GM23338 (cell line): ENCODE results near the gene TSEN2. TPM values are rescaled to one million over a fixed set of nuclear protein-coding genes. Genes with fewer than 3 reads are reported as not detected.

Experiments
- ATAC-seq: fragments of 200-7000 bp; cut with Tn5 transposase; 3 replicates; pipeline ENCODE4 v1.9.1; 2020
- DNase-seq: peaks from one replicate; pipeline ENCODE4 v3.0.0-alpha.2; 2015; ENCODE audit warnings: low spot score
- H2AFZ ChIP-seq: fragments of 200-600 bp; sonication (generic); 2 replicates; pipeline ENCODE4 v1.8.0; 2016; ENCODE audit warnings: antibody characterized with exemption, mild to moderate bottlenecking, moderate library complexity
- H3F3A ChIP-seq: fragments of 200-600 bp; sonication (generic); replicated peaks from 2 replicates; pipeline ENCODE4 v1.8.0; 2017; ENCODE audit warnings: antibody characterized with exemption, mixed run types, low read depth
- H3K27ac ChIP-seq: fragments of 200-600 bp; sonication (generic); 2 replicates; pipeline ENCODE4 v1.6.1; 2016; ENCODE audit warnings: low read depth
- H3K27me3 ChIP-seq: fragments of 200-600 bp; sonication (generic); 2 replicates; pipeline ENCODE4 v1.8.0; 2016; ENCODE audit warnings: mild to moderate bottlenecking, mixed run types, moderate library complexity; ENCODE audit not compliant: insufficient read depth
- H3K36me3 ChIP-seq: fragments of 200-600 bp; sonication (generic); 2 replicates; pipeline ENCODE4 v1.8.0; 2016; ENCODE audit warnings: mild to moderate bottlenecking; ENCODE audit not compliant: insufficient read depth
- H3K4me1 ChIP-seq: fragments of 200-600 bp; sonication (generic); 2 replicates; pipeline ENCODE4 v1.8.0; 2016; ENCODE audit warnings: mild to moderate bottlenecking, moderate library complexity; ENCODE audit not compliant: insufficient read depth
- H3K4me2 ChIP-seq: fragments of 200-600 bp; sonication (generic); 2 replicates; pipeline ENCODE4 v1.7.1; 2017; ENCODE audit warnings: mixed run types
- H3K4me3 ChIP-seq: fragments of 200-600 bp; sonication (generic); 2 replicates; pipeline ENCODE4 v1.6.1; 2016; ENCODE audit warnings: mixed run types
- H3K79me2 ChIP-seq: fragments of 200-600 bp; sonication (generic); replicated peaks from 2 replicates; pipeline ENCODE4 v1.8.0; 2017; ENCODE audit warnings: mild to moderate bottlenecking; ENCODE audit not compliant: insufficient read depth
- H3K9me2 ChIP-seq: fragments of 200-600 bp; sonication (generic); 2 replicates; pipeline ENCODE4 v1.8.0; 2017; ENCODE audit not compliant: insufficient read depth
- H4K20me1 ChIP-seq: fragments of 200-600 bp; sonication (generic); replicated peaks from 2 replicates; pipeline ENCODE4 v1.8.0; 2017; ENCODE audit warnings: mild to moderate bottlenecking; ENCODE audit not compliant: insufficient read depth
- H3K27ac Mint-ChIP-seq: 2 replicates; pipeline ENCODE4 v1.8.0; 2020; ENCODE audit warnings: inconsistent platforms, mild to moderate bottlenecking, moderate library complexity, mixed read lengths
- H3K27me3 Mint-ChIP-seq: 3 replicates; pipeline ENCODE4 v1.8.0; 2022; ENCODE audit warnings: low read depth, mild to moderate bottlenecking, moderate library complexity, mixed read lengths, inconsistent platforms; ENCODE audit not compliant: insufficient read depth, poor library complexity
- H3K36me3 Mint-ChIP-seq: 3 replicates; pipeline ENCODE4 v1.8.0; 2021; ENCODE audit warnings: low read depth, mild to moderate bottlenecking, inconsistent platforms, moderate library complexity, mixed read lengths
- H3K4me1 Mint-ChIP-seq: 3 replicates; pipeline ENCODE4 v1.8.0; 2020; ENCODE audit warnings: mild to moderate bottlenecking, inconsistent platforms, mixed read lengths
- H3K4me3 Mint-ChIP-seq: 3 replicates; pipeline ENCODE4 v1.8.0; 2021; ENCODE audit warnings: moderate library complexity, mild to moderate bottlenecking, inconsistent platforms, mixed read lengths
- H3K9me3 Mint-ChIP-seq: 3 replicates; pipeline ENCODE4 v1.8.0; 2020; ENCODE audit warnings: moderate library complexity, mild to moderate bottlenecking, inconsistent platforms, mixed read lengths
- CREB1 ChIP-seq: fragments of 250-450 bp; sonication (Bioruptor Pico); IDR thresholded peaks from 2 replicates; pipeline ENCODE4 v1.5.0; 2020; ENCODE audit warnings: low read depth, mild to moderate bottlenecking, moderate library complexity
- CTCF ChIP-seq, 2 experiments: fragments of 200-600 bp in 1 of 2; sonication (generic) in 1 of 2; conservative IDR thresholded peaks; 2 replicates each; pipeline versions ENCODE4 v1.5.1 to v1.6.1; 2016 to 2017; ENCODE audit warnings: antibody characterized with exemption in 2 of 2, low read depth in 2 of 2, mild to moderate bottlenecking in 2 of 2, moderate library complexity in 1 of 2
- ETS1 ChIP-seq: IDR thresholded peaks from 2 replicates; pipeline ENCODE4 v1.6.1; 2016; ENCODE audit warnings: antibody characterized with exemption
- EZH2 ChIP-seq: fragments of 200-600 bp; sonication (generic); IDR thresholded peaks from one replicate; pipeline ENCODE4 v1.8.0; 2017; ENCODE audit warnings: antibody characterized with exemption, mild to moderate bottlenecking, low read depth; ENCODE audit not compliant: unreplicated experiment
- EZH2phosphoT487 ChIP-seq: fragments of 200-600 bp; sonication (generic); IDR thresholded peaks from one replicate; pipeline ENCODE4 v1.8.1; 2018; ENCODE audit warnings: antibody characterized with exemption; ENCODE audit not compliant: unreplicated experiment
- JUNB ChIP-seq: IDR thresholded peaks from one replicate; pipeline ENCODE4 v1.6.1; 2016; ENCODE audit warnings: antibody characterized with exemption; ENCODE audit not compliant: unreplicated experiment
- NANOG ChIP-seq: IDR thresholded peaks from 2 replicates; pipeline ENCODE4 v1.6.1; 2016; ENCODE audit warnings: antibody characterized with exemption, borderline replicate concordance
- POLR2AphosphoS5 ChIP-seq: IDR thresholded peaks from 2 replicates; pipeline ENCODE4 v1.6.1; 2016; ENCODE audit warnings: antibody characterized with exemption, low read depth
- REST ChIP-seq: IDR thresholded peaks from one replicate; pipeline ENCODE4 v1.6.1; 2018; ENCODE audit warnings: antibody characterized with exemption; ENCODE audit not compliant: unreplicated experiment
- STAT1 ChIP-seq: IDR thresholded peaks from one replicate; pipeline ENCODE4 v1.6.1; 2016; ENCODE audit warnings: antibody characterized with exemption; ENCODE audit not compliant: unreplicated experiment
- ZNF114 ChIP-seq: fragments of 250-450 bp; sonication (Bioruptor Pico); IDR thresholded peaks from 2 replicates; pipeline ENCODE4 v1.5.0; 2020; ENCODE audit warnings: mild to moderate bottlenecking, moderate library complexity
- ZNF331 ChIP-seq: fragments of 250-450 bp; sonication (Bioruptor Pico); IDR thresholded peaks from 2 replicates; pipeline ENCODE4 v1.5.0; 2020; ENCODE audit warnings: low read depth, mild to moderate bottlenecking, moderate library complexity
- ZNF462 ChIP-seq: fragments of 250-450 bp; sonication (Bioruptor Pico); IDR thresholded peaks from 2 replicates; pipeline ENCODE4 v1.5.0; 2020; ENCODE audit warnings: mild to moderate bottlenecking, moderate library complexity
- polyA plus RNA-seq: library from polyadenylated mRNA; unstranded; fragments of >200 nt; fragmentation: Nextera tagmentation; extraction: Ambion mirVana; gene quantifications from 2 replicates; pipeline ENCODE4 v1.2.1, GENCODE V29; 2016
- total RNA-seq: library from RNA; depleted of rRNA; stranded (reverse); fragments of >200 nt; shearing (Covaris generic); gene quantifications from 2 replicates; pipeline ENCODE4 v1.2.3, GENCODE V29; 2014

Gene TSEN2
- total and polyA plus RNA-seq, 2 experiments from 2014 or later = 27.7 to 30.0 TPM

GRCh38 chr3:12559520-12559919 lies 75.2 kb downstream of the TSEN2 start:
- H3K36me3 Mint-ChIP-seq = peaks cover 3% of the 10 kb centered on the region; the same call in 1 of the 3 replicates
- Histone ChIP-seq H4K20me1 (peaks cover 53% of the 10 kb centered on the region), H3F3A (peaks cover 4% of the 10 kb centered on the region; the same call in 1 of the 2 replicates), H3K27me3 (peaks cover 12% of the 10 kb centered on the region), H3K4me2 (no peak overlapping the region), H3K36me3 (no peaks in the 10 kb centered on the region), H3K4me1 (peaks cover 38% of the 10 kb centered on the region), H3K79me2 (peaks cover 73% of the 10 kb centered on the region), H3K27ac (no peak overlapping the region), H2AFZ (no peak overlapping the region), H3K9me2 (no peaks in the 10 kb centered on the region), H3K4me3 (no peak overlapping the region)
- no peaks in the 10 kb centered on the region for H3K9me3 Mint-ChIP-seq
- DNase-seq (no peak), ATAC-seq (no peak)
- H3K27me3 Mint-ChIP-seq = peaks cover 1% of the 10 kb centered on the region
- H3K4me1 Mint-ChIP-seq = peaks cover 41% of the 10 kb centered on the region
- no peak for TF ChIP-seq EZH2phosphoT487
- no peak for TF ChIP-seq REST
- TF ChIP-seq ETS1 = no peak
- no peak for TF ChIP-seq ZNF331 (CRISPR knock-in tag)
- no peak for TF ChIP-seq CREB1 (CRISPR knock-in tag)
- TF ChIP-seq ZNF114 (CRISPR knock-in tag) = no peak
- TF ChIP-seq ZNF462 = no peak
- no peak for TF ChIP-seq POLR2AphosphoS5
- no peak for TF ChIP-seq EZH2
- no peak for TF ChIP-seq STAT1
- TF ChIP-seq CTCF (conservative IDR thresholded peaks at IDR 0.05; ENCODE audit: low read depth in 2 of 2) = no peak
- no peak for TF ChIP-seq JUNB
- TF ChIP-seq NANOG = no peak
- H3K27ac Mint-ChIP-seq = no peak overlapping the region
- peak overlapping the region; percentile 12; the same call in 1 of the 3 replicates for H3K4me3 Mint-ChIP-seq
